Fibroblast of the aortic adventitia (primary cell): ENCODE results near the gene CROCC2. TPM values are rescaled to one million over a fixed set of nuclear protein-coding genes. Genes with fewer than 3 reads are reported as not detected.

ENCODE experiments used
- DNase-seq: peaks from one replicate; pipeline ENCODE4 v3.0.0-alpha.2; 2010; ENCODE audit warnings: low read depth
- H3K4me3 ChIP-seq: 2 replicates; pipeline ENCODE4 v1.5.1; 2011; ENCODE audit warnings: low read depth, mild to moderate bottlenecking, control low read depth, low read length, moderate library complexity
- CTCF ChIP-seq: IDR thresholded peaks from 2 replicates; pipeline ENCODE4 v1.5.1; 2011; ENCODE audit warnings: mild to moderate bottlenecking, low read length, control low read depth, inconsistent platforms; ENCODE audit not compliant: insufficient read depth
- total RNA-seq: library from RNA; depleted of rRNA; stranded (reverse); fragments of >200 nt; gene quantifications from 2 replicates; pipeline ENCODE4 v1.2.3, GENCODE V29; 2012; ENCODE audit warnings: low replicate concordance

The CROCC2 gene
- total RNA-seq, 1 donor: under 0.01 TPM

GRCh38 chr2:240933966-240934700 is 28.0 kb downstream of the CROCC2 start:
- H3K4me3 ChIP-seq: no peak overlapping the region
- TF ChIP-seq CTCF: no peak
- no peak for DNase-seq

GRCh38 chr2:240934701-240935102 is 28.6 kb downstream of the CROCC2 start:
- H3K4me3 ChIP-seq: no peak overlapping the region
- DNase-seq: no peak
- TF ChIP-seq CTCF: no peak

GRCh38 chr2:240935103-240935876 is 29.2 kb downstream of the CROCC2 start:
- no peak for TF ChIP-seq CTCF
- H3K4me3 ChIP-seq: no peak overlapping the region
- DNase-seq: no peak

- TF ChIP-seq CTCF: no peak
- no peak for DNase-seq
- H3K4me3 ChIP-seq: no peak overlapping the region
Measured at GRCh38 chr2:240936106-240936505, 30.0 kb downstream of the CROCC2 start.

- DNase-seq: no peak
- TF ChIP-seq CTCF: no peak
Measured at GRCh38 chr2:240946046-240946445, 39.9 kb downstream of the CROCC2 start.

GRCh38 chr2:240946654-240947053 is 40.5 kb downstream of the CROCC2 start:
- peak; percentile 32 for DNase-seq
- no peak for TF ChIP-seq CTCF
- H3K4me3 ChIP-seq: no peak overlapping the region

More at GRCh38 chr2:240946046-240946445, 39.9 kb downstream of the CROCC2 start:
- no peak overlapping the region for H3K4me3 ChIP-seq
